Nucleus accumbens (tissue), 56 donors: ENCODE results near the gene MN1.
A peak's percentile ranks its signal among the peaks of the same experiment; 100 is the strongest.

Experiments
- DNase-seq, 56 donors: peaks; one replicate each; lab custom pipeline; 2025; lab: John Stamatoyannopoulos, UW

MN1 gene

DNA sequence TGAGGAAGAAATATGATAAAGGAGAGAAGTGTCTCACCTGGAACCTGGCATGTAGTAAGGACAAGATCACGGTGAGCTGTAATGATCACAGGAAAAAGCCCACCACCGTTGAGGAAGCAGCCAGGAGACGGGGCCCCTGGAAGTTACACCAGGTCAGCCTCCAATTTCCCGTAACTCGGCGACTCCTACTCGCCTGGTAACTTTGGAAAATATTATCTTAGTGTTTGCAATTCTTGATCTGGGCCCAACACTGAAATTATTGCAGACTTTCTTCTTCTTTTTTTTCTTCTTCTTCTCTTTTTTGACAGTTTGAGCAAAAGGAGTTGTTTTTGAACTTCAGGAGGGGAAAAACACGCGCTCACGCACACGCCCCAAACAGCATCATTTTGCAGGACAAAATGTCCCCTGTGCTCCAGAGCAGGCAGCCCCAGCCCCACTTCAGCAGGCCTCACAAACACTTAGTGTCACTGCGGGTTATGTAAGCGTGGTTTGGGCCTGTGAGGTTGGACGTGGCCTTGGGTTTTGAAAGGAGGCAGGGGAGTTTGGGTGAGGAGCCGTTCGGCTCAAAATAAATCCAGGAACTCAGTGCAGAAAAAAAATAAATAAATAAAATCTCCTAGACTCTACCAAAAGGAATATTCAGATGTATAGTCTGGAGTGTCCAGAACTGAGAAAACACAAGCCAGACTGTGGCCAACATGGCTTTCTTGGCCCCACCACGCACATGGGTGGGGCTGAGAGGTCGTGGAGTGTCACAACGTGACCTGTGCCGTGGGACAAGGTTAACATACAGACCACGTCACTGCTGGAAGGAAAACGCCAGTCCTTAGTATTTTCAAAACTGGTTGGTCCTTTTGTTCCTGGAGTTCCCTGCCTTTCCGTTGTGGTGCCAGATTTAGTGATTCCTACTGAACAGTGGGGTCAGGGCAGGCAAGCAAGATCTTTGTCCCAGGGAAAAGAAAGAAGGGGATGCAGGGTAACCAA, 26.3 kb upstream of the MN1 start:
- no peak for DNase-seq

DNA sequence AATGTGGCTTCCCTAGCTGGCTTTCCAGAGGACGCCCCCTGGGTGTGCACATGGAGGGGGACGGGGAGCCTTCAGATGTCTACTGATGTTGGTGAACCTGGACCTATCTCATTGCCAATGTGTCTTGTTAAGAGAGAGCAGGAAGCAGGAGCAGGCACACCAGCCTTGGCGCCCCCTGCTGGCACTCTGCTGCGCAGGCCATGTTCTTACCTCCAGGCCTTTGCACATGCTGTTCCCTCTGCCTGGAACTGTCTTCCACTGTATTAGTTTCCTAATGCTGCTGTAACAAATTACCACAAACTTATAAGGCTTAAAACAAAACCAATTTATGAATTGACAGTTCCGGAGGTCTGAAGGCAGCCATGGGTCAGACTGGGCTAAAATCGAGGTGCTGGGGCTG, 23.6 kb upstream of the MN1 start:
- DNase-seq: no peak

DNA sequence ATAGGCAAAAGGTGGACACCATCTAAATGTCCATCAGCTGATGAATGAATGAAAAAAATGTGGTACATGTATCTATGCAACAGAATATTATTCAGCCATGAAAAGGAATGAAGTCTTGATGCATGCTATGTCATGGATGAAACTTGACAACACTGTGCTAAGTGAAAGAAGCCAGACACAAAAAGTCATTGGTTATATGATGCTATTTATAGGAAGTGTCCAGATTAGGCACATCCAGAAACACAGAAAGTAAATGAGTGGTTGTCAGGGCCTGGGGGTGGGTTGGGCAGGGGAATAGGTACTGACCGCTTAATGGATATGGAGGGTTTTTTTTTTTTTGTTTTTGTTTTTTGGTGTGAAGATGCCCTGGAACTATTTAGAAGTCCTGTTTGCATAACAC, 21.7 kb upstream of the MN1 start:
- no peak for DNase-seq

DNA sequence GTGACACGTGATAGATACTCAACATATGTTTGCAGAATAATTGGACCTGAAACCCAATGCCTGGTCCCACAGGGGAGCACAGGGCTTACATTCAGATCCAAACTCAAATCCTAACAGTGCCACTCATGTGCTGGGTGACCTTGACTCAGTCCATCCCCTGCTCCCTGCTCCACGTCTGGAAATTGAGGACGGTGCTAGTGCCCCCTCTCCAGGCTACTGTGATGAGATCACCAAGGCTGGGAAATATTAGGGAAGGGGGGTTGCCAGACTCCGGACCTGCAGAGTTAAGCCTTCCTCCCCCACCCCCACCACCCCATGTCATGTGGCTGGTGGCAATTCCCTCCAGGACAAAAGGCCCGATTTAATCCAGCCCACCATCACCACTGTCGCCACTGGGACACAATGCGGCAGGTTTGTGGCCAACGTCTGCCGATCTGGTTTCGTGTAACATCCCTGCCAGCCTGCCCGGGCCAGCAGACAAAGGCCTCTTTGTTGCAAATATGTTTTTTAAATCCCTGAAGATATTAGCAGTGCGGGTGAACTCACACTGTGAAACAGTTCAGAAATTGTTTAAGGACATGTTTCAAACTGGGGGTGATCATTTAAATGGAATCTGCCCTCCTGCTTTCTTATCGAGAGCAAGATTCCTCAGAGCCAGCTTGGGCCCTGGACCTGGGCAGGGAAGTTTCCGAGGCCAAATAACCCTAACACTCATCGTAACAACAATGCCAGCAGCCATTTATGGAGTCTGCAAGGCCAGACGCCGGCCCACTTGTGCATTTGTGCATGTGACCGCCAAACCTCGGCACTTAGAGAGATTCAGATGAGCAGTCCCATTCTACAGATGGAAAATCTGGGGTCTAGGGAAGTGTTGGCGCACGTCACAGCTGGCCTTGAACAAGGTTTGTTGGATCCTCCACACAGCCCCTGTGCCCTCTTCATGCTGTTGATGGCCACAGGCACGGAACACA, 19.6 kb upstream of the MN1 start:
- DNase-seq: peak in 9 of 56 donors; percentile 6 to 53 (median 25)

DNA sequence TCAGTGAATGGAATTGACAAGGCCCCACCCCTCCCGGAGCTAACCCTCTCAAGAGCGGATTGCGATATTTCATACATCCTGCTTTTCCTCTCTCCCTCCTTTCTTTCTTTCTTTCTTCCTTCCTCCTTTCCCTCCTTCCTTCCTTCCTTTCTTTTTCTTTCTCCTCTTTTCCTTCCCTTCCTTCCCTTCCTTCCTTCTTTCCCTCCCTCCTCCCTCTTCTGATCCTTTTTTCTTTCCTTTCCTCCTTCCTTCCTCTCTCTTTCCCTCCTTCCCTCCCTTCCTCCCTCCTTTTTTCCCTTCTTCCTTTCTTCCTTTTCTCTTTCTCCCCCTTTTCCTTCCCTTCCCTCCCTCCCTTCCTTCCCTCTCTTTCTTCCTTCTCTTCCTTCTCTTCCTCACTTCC, 15.0 kb upstream of the MN1 start:
- no peak for DNase-seq

DNA sequence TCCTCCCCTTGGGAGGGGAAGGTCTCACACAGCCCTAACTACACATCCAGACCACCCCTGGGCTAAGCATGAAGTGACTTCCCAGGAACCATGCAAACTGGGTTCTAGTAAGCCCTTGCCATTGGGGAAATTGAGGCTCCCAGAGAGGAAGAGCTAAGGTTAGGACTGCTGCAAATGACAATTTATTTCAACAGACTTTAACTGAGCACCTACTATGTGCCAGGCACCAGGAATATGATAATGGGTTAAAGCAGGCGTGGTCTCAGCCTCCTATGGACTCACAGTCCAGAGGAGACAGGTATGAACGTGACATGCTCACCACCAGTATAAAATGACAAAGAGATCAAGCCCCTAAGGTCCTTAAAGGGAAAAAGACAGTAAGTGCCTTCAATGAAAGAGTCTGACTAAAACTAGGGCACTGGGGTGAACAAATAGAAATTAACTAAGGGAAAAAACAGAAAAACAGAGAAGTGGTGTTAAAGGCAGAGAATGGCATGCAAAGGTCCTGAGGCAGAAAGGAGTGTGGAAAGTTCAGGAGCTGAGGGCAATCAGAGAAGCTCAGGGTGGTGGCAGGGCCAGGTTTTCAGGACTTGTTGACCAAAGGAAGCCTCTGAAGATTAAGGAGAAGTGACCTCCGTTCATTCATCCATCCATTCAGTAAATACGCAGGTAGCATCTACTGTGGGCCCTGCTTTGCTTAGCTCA, 14.4 kb upstream of the MN1 start:
- DNase-seq: no peak

DNA sequence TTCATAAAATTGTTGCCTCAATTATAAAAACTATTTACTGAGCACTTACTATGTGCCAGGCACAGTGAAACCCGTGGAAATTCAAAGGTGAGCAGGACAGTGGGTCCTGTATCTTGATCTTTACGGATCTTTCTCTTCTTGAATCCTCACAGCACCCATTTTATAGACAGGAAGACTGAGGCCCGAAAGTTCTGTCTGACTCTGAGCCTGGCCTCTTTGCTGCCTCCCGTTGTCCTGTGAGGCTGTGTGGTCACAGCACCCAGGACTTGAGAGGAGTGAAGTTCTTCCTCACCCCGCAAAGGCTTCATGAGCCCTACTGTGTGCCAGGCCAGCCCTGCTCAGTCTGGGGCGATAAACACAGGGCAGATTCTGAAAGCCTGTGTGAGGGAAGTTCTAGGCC, 13.4 kb upstream of the MN1 start:
- no peak for DNase-seq

DNA sequence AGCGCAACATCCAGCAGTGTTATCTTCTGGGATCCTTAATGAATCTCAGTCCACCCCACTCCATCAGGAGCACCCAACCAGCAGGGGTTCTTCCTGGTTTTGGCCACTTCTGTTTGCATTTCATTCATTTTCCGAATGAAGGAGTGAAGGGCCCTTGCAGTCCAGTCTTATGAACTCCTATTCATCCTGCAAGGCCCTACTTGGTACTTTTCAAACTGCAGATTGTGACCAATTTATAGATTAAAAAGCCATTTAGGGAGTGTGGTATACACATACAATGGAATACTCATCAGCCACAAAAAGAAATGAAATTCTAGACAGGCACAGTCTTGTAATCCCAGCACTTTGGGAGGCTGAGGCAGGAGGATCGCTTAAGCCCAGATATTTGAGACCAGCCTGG, 10.2 kb upstream of the MN1 start:
- DNase-seq: no peak

DNA sequence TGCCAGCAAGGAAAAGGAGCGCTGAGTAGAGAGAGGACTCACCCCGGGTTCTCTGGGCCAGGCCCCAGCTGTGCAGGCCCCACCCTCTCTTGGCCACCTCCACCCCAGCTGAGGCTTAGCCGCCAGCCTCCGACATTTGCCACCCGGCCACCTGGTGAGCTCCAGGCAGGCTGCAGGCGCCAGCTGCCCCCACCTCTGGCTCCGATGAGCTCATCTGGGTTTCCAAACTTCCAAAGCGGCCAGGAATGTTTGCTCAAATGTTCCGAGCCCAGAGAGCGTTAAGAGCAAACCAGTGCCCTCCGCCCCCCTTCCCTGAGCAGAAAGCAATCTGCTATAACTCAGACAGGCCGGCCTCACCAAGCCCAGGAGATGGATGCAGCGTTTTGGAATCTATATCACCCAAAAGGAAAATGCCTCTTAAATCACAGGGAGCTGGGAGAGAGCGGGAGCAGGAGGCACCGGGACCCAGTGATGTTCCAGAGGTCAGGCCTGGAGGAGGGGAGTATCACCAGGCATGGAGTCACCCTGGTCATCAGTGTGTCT, 9.1 kb upstream of the MN1 start:
- peak in 1 of 56 donors; percentile 42 for DNase-seq

DNA sequence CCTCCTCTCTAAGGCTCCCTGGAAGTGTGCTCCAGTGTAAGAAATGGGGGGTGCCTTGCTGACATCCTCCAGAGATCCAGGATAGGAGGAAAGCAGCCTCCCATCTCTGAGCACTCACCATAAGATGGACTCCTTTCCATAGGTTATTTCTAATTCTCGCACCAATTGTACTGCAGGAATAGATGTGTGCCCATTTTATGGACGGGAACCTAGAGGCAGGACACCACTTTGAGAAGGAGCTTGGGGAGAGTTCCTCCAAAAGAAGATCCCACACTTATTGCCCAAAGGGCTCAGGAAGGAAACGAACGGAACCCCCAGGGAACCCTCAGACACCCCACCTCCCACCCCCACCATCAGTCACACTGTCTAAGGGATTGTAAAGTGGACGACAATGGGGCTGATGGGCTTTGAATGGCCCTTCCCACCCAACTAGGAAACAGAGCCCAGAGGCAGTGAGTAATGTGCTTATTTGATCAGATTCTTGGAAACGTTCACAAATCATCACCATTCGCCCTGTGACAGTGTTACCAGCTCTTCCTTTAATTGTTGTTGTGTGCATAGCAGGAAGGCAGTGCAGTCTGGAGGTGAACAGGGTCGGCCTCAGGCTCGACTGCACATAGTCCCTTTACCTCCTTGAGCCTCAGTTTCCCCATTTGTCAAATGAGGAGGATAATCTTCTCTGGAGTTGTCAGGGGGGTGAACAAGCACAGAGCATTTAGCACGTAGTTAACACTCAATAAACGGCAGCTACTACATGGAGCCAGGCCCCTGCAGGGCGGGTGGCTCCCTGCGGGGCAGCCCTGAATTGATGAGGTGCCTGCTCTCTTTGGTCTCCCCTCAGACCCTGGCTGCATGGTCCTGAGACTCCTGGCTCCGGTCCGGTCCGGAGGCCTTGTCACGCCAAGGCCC, 8.4 kb upstream of the MN1 start:
- DNase-seq: no peak

DNA sequence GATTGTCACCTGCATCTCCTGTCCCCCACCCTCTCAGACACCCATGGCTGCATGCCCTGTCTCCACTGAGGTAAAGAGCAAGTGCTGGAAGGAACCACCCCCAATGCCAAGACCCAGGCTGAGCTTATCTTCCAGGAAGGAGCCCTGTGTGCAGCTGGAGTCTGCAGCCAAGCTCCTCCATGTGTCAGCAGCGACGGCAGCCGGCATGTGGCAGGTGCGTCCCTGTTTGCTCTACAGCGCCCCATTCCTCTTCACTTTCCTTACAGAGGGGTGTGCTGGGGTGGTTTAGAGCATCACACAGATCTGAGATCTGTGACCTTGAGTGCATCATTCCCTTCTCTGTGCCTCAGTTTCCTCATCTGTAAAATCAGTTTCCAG, 7.7 kb upstream of the MN1 start:
- no peak for DNase-seq

DNA sequence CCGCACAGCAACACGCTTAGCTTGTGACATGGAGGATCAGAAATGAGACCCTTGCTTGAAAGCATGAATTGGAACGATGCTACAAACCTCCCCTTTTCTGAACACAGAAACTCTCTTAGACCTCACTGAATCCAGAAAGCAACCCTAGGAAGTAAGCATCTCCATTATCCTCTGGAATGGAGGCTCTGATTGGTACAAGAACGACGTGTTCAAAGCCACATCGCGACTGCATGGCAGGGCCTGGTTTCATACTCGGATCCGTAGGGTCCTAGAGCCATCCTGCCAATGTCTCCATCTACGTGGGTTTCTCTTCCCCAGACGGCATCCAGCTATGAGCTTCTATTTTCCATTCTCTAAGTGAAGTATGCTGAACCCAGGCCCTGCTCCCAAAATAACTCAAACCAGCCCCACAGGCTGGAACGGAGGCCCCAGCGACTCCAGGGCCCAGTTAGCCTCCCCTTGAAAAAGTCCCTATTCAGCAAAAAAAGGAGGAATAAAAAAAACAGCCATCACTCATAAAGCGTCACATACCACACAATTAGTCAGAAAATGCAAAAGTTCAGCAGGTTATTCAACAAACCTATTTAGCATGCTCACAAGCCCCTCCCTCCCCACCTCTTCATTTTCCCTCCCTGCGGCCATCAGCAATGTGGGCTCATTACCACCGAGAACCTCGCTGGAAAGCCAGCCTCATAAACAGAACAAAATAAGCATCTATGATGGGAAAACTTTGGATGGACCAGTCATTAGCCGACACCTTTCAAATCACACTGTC, 7.1 kb upstream of the MN1 start:
- no peak for DNase-seq

DNA sequence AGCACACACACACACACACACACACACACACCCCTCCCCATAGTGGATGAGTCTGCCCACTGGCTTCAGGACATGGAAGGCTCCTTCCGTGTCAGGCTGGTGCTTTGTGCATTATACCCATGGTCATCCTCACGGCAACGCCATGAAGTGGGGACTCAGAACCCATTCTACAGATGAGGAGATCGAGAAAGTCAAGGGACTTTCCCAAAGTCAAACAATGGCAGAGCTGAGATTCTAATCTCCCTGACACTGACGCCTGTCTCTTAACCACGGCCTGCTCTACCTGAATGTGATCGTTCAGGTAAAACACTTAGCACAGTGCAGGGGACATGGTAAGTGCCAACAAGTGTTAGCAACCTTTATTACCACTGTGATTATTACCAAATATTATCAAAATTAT, 4.3 kb upstream of the MN1 start:
- no peak for DNase-seq

DNA sequence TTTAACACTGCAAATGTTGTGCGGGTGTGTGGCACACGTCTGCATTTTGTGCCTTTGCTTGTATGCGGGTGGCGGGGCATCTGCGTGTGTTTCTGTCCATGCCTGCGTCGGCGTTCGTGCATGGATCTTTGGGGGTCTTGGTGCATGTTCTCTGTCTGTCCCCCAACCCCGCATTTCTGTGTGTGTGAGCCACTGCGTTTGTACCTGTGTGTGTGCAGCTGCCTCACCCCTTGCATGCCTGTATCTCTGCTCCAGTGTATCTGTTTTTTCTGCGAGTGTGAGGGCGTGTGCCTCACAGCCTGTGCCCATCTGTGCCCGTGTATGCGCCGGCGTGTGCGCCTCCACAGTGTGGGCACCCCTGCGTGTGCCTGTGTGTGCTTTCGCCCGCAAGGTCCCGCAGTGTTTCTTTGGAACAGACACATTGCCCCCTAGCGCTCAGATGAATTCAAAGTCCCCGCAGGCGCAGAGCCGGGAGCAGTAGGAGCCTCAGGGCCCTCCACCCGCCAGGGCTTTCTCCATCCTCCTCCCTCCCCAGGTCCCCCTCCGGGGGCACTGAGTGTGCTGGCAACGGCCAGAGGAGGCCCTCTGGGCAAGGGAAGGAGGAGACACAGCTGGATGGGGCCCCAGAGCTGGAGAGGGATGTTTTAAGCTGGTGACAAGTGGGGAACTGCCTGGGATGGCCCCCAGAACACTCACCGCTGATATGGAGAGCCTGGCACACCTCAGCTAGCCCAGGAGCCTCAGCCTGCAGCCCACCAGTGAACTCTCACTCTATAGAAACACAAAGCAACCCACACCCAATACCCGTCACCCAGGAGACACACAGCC, 3.1 kb upstream of the MN1 start:
- peak in 51 of 56 donors; percentile 24 to 88 (median 64) for DNase-seq

DNA sequence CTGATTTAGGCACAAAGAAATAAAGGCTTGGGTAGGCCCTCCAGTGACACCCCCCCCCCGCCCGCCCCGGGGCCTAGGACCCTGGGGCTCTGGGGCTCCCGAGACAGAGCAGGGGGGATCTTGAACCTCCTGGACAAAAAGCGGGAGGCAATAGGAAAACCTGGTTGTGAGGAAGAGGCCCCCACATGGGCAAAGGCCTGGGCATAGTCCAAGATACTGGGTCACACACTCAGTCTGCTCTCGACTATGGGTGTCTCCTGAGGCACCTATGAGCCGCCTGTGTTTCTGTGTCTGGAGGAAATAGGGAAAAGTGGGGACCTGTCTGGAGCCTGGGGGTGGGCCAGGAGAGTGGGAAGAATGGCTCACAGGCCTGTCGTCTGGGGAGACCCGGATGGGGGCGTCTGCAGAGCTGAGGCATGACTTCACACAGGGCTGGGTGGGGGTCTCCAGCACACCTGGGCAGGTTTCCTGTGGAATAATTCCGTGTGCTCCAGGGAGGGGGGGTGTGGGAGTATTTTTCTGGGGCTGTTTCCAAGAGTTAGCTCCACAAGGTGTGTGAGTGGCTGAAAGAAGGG, 2.4 kb upstream of the MN1 start:
- no peak for DNase-seq

DNA sequence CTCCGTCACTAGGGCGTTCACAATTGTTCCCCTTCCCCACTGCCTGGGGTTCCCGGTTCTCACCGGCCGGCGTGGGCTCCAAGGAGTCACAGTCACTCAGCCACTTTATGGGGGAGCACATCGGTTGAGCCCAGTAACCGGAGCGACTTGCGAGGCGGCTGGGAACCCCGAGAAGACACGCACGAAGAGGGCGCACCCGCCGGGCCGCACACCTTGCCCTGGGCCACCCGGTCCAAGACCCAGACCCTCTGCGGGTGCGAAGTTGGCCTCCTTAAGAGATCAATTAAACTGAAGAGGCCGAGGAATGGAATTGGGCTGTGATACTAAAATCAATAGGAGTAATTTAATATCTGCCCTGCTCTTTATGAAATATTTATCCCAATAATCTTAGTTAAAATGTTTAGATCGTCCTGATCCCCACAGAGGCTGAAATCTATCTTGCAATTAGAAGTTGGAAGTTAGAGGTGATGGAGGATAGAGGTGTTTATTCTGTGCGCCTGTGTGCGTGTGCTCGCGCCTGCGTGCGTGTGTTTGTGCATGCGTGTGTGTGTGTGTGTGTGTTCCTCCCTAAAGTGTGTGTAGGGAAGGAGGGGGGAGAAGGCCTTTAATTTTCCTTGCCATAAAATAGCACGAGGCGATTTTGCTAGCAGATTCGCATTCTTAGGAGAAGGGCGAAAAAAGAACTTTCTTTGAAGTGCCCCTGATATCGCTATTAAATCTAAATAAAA, 954 bp upstream of the MN1 start:
- peak in 2 of 56 donors; percentile 39 to 74 for DNase-seq
